PC-3 (cell line): ENCODE data around the gene DYNLT2B. TPM values are rescaled to one million over a fixed set of nuclear protein-coding genes. Genes with fewer than 3 reads are reported as not detected.

ENCODE experiments used
- ATAC-seq: fragments of 200-7000 bp; cut with Tn5 transposase; 2 replicates; pipeline ENCODE4 v1.9.1; 2020; ENCODE audit warnings: mild to moderate bottlenecking, moderate library complexity
- BruUV-seq: library from RNA; stranded (reverse); fragments of 400-500 nt; replicated peaks from 2 replicates; lab custom pipeline; 2021; lab: Mats Ljungman, UMichigan
- CTCF ChIA-PET: fragments of 300-600 bp; sonication (Branson Sonifier 250); formaldehyde crosslinking; loops from one replicate; lab custom pipeline; 2022; ENCODE audit warnings: antibody characterized with exemption; lab: Charles Lee
- POLR2A ChIA-PET: fragments of 300-600 bp; sonication (Branson Sonifier 250); formaldehyde crosslinking; loops from one replicate; lab custom pipeline; 2022; ENCODE audit warnings: antibody characterized with exemption; ENCODE audit not compliant: unreplicated experiment; lab: Charles Lee
- DNase-seq: peaks from one replicate; pipeline ENCODE4 v3.0.0-alpha.2; 2015
- H2AFZ ChIP-seq: fragments of 300-600 bp; sonication (generic); 2 replicates; pipeline ENCODE4 v1.6.0; 2016; ENCODE audit warnings: antibody characterized with exemption, low read length
- H3F3A ChIP-seq: fragments of 300-600 bp; sonication (generic); one replicate; pipeline ENCODE4 v1.6.0; 2017; ENCODE audit warnings: antibody characterized with exemption, low read length, control low read depth, mild to moderate bottlenecking; ENCODE audit not compliant: unreplicated experiment
- H3K27ac ChIP-seq: fragments of 300-600 bp; sonication (generic); 2 replicates; pipeline ENCODE4 v1.5.1; 2016; ENCODE audit warnings: mild to moderate bottlenecking, low read length
- H3K27me3 ChIP-seq: fragments of 300-600 bp; sonication (generic); 2 replicates; pipeline ENCODE4 v1.6.1; 2016; ENCODE audit warnings: low read length, mixed read lengths
- H3K36me3 ChIP-seq: fragments of 300-600 bp; sonication (generic); 2 replicates; pipeline ENCODE4 v1.6.1; 2016; ENCODE audit warnings: low read depth, mixed run types, low read length, mixed read lengths
- H3K4me1 ChIP-seq: fragments of 300-600 bp; sonication (generic); 2 replicates; pipeline ENCODE4 v1.5.1; 2016; ENCODE audit warnings: low read length; ENCODE audit not compliant: insufficient read depth
- H3K4me2 ChIP-seq: fragments of 300-600 bp; sonication (generic); 2 replicates; pipeline ENCODE4 v1.6.0; 2016; ENCODE audit warnings: low read length
- H3K4me3 ChIP-seq: fragments of 300-600 bp; sonication (generic); 2 replicates; pipeline ENCODE4 v1.5.1; 2016; ENCODE audit warnings: mild to moderate bottlenecking, low read length, mixed read lengths
- H3K79me2 ChIP-seq: fragments of 300-600 bp; sonication (generic); 2 replicates; pipeline ENCODE4 v1.6.1; 2017; ENCODE audit warnings: low read length, mixed read lengths
- H3K9ac ChIP-seq: fragments of 300-600 bp; sonication (generic); 2 replicates; pipeline ENCODE4 v1.6.0; 2016; ENCODE audit warnings: mild to moderate bottlenecking, low read length
- H3K9me2 ChIP-seq: fragments of 300-600 bp; sonication (generic); replicated peaks from 2 replicates; pipeline ENCODE4 v1.6.1; 2016; ENCODE audit warnings: mixed run types, low read length, mixed read lengths
- H3K9me3 ChIP-seq: fragments of 300-600 bp; sonication (generic); 2 replicates; pipeline ENCODE4 v1.6.1; 2016; ENCODE audit warnings: low read length, mixed read lengths
- H4K20me1 ChIP-seq: fragments of 300-600 bp; sonication (generic); 2 replicates; pipeline ENCODE4 v1.6.1; 2016; ENCODE audit warnings: low read length, mixed read lengths
- CTCF ChIP-seq: fragments of 300-600 bp; sonication (generic); conservative IDR thresholded peaks from 2 replicates; pipeline ENCODE4 v1.5.1; 2017; ENCODE audit warnings: antibody characterized with exemption, low read depth, mild to moderate bottlenecking, low read length
- EZH2 ChIP-seq: fragments of 300-600 bp; sonication (generic); IDR thresholded peaks from one replicate; pipeline ENCODE4 v1.6.1; 2017; ENCODE audit warnings: antibody characterized with exemption, mild to moderate bottlenecking, low read length; ENCODE audit not compliant: unreplicated experiment
- EZH2phosphoT487 ChIP-seq: fragments of 300-600 bp; sonication (generic); IDR thresholded peaks from 2 replicates; pipeline ENCODE4 v1.6.1; 2018; ENCODE audit warnings: mild to moderate bottlenecking, antibody characterized with exemption, low read length, borderline replicate concordance
- intact Hi-C: fragments of 100-400 bp; cut with micrococcal nuclease; formaldehyde crosslinking; loops from 2 replicates; pipeline ENCODE4 v1.9.0; 2023
- total RNA-seq: library from RNA; depleted of rRNA; stranded (reverse); fragments of >200 nt; gene quantifications from 2 replicates; pipeline ENCODE4 v1.2.3, GENCODE V29; 2014

DYNLT2B gene
- total RNA-seq, 1 experiment from 2014 or later = 19.8 TPM

DNA sequence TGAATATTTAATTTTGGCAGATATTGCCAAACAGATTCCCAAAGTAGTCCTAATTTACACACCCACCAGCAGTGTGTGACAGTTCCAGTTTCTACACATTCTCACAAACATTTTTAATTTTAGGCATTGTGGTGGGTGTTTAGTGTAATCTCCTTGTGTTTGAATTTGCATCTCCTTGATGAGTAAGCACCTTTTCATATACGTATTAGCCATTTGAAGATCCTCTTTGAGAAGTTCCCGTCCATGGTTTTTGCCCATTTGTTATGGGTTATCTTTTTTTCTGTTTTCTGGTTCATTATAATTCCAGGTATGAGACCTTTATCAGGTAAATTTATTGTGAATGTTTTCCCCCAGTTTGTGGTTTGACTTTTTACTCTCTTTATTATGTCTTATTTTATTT, 22.4 kb upstream of the DYNLT2B start:
- peak overlapping the region; percentile 70 for H3K9ac ChIP-seq
- no peaks in the 10 kb centered on the region for H4K20me1 ChIP-seq
- peak overlapping the region; percentile 35 for H3K4me2 ChIP-seq
- no peaks in the 10 kb centered on the region for H3K9me2 ChIP-seq
- H3K27ac ChIP-seq = peak overlapping the region; percentile 80
- TF ChIP-seq EZH2phosphoT487 = no peak
- TF ChIP-seq CTCF = no peak
- POLR2A ChIA-PET = interaction anchor here (0.6 kb wide), 1 partner anchor 527 kb away, joined by 14 read pairs; no protein-coding TSS in a partner anchor
- H3K4me3 ChIP-seq = no peak overlapping the region
- no peaks in the 10 kb centered on the region for H3F3A ChIP-seq
- no TSS peak for BruUV-seq
- no peaks in the 10 kb centered on the region for H3K36me3 ChIP-seq
- ATAC-seq = no peak
- peaks cover 5% of the 10 kb centered on the region for H3K79me2 ChIP-seq
- H3K4me1 ChIP-seq = peaks cover 63% of the 10 kb centered on the region
- peak; percentile 6 for DNase-seq
- intact Hi-C loops = no loop called here
- CTCF ChIA-PET = no interaction called here
- H2AFZ ChIP-seq = no peak overlapping the region
- H3K9me3 ChIP-seq = no peaks in the 10 kb centered on the region
- no peaks in the 10 kb centered on the region for H3K27me3 ChIP-seq

GRCh38 chr3:196339493-196340254, 21.6 kb upstream of the DYNLT2B start:
- intact Hi-C loops = loop anchor here (2.0 kb wide), 1 partner anchor 93 kb away; the partner anchor contains the start of gene UBXN7
- H3K27ac ChIP-seq = peak overlapping the region; percentile 80

More at GRCh38 chr3:196339493-196340254, 21.6 kb upstream of the DYNLT2B start:
- H3K9me2 ChIP-seq = no peaks in the 10 kb centered on the region
- DNase-seq (peak; percentile 82), ATAC-seq (peak; percentile 30)
- no peaks in the 10 kb centered on the region for H3K36me3 ChIP-seq
- H3K4me1 ChIP-seq = peaks cover 63% of the 10 kb centered on the region
- CTCF ChIA-PET = interaction anchor here (0.6 kb wide), 1 partner anchor 430 kb away, joined by 5 read pairs; no protein-coding TSS in a partner anchor
- no peaks in the 10 kb centered on the region for H3F3A ChIP-seq
- peak overlapping the region; percentile 35 for H3K4me2 ChIP-seq
- TF ChIP-seq EZH2phosphoT487 (no peak), CTCF (no peak), EZH2 (no peak)
- peak overlapping the region; percentile 70 for H3K9ac ChIP-seq
- H4K20me1 ChIP-seq = no peaks in the 10 kb centered on the region
- no peak overlapping the region for H3K4me3 ChIP-seq
- peak overlapping the region; percentile 14; the same call in 1 of the 2 replicates for H2AFZ ChIP-seq
- no peaks in the 10 kb centered on the region for H3K9me3 ChIP-seq
- no peaks in the 10 kb centered on the region for H3K27me3 ChIP-seq
- H3K79me2 ChIP-seq = peaks cover 5% of the 10 kb centered on the region
- POLR2A ChIA-PET = interaction anchor here (0.6 kb wide), 1 partner anchor 528 kb away, joined by 14 read pairs; no protein-coding TSS in a partner anchor
- BruUV-seq = no TSS peak
